ENCODE results near the gene PINK1. TPM values are rescaled to one million over a fixed set of nuclear protein-coding genes. Genes with fewer than 3 reads are reported as not detected.

Gene PINK1
- total RNA-seq, 3 donors from 2014 or later, result 92.1 to 146 (median 94.1) TPM

DNA sequence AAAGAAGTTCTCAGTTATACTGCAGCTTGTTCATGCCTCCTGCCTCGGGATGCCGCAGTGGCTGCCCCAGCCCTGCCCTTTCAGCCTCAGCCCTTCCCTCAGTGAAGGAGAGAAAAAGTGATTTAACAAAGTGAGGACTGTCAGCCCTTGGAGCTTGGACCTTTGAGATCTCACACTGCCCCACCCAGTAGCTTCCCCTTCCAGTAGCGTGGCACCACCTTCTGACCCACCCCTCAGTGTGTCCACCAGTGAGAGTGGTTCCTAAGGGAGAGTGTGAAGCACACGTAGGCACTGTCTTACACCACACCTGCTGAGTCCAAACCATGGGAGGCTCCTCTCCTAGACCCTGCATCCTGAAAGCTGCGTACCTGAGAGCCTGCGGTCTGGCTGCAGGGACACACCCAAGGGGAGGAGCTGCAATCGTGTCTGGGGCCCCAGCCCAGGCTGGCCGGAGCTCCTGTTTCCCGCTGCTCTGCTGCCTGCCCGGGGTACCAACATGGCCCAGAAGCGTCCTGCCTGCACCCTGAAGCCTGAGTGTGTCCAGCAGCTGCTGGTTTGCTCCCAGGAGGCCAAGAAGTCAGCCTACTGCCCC is 44.5 kb upstream of the PINK1 start, which contains the start of gene CDA:
Gene CDA (plus strand): TSS at position 464 of the 592 bp plus-strand sequence. CDS start 33 bp downstream, at position 497.
- no peak for TF ChIP-seq POLR2A (IDR thresholded peaks at IDR 0.05)
- TF ChIP-seq, protein P1, sequence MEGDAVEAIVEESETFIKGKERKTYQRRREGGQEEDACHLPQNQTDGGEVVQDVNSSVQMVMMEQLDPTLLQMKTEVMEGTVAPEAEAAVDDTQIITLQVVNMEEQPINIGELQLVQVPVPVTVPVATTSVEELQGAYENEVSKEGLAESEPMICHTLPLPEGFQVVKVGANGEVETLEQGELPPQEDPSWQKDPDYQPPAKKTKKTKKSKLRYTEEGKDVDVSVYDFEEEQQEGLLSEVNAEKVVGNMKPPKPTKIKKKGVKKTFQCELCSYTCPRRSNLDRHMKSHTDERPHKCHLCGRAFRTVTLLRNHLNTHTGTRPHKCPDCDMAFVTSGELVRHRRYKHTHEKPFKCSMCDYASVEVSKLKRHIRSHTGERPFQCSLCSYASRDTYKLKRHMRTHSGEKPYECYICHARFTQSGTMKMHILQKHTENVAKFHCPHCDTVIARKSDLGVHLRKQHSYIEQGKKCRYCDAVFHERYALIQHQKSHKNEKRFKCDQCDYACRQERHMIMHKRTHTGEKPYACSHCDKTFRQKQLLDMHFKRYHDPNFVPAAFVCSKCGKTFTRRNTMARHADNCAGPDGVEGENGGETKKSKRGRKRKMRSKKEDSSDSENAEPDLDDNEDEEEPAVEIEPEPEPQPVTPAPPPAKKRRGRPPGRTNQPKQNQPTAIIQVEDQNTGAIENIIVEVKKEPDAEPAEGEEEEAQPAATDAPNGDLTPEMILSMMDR (IDR thresholded peaks at IDR 0.05), result no peak
- TF ChIP-seq POLR2AphosphoS5 (IDR thresholded peaks at IDR 0.05), result no peak
- intact Hi-C loops (cut with DNase I; ENCODE audit: low total_unique reads), result no loop called here
- H3K4me3 ChIP-seq, result peak within 1 kb of the TSS; percentile 16 to 50 (median 26)
- no peaks in the 10 kb centered on the region for H3K36me3 ChIP-seq
- H3K27me3 ChIP-seq, result peaks cover 0 to 26% of the 10 kb centered on the region in 2 donors
- peak within 1 kb of the TSS in 1 of 2 donors; percentile 58 for H3K27ac ChIP-seq
- DNase-seq (ENCODE audit: low spot score in 2 of 2), result no peak
- no peaks in the 10 kb centered on the region for H3K9me3 ChIP-seq
- no peaks in the 10 kb centered on the region for H3K4me1 ChIP-seq

DNA sequence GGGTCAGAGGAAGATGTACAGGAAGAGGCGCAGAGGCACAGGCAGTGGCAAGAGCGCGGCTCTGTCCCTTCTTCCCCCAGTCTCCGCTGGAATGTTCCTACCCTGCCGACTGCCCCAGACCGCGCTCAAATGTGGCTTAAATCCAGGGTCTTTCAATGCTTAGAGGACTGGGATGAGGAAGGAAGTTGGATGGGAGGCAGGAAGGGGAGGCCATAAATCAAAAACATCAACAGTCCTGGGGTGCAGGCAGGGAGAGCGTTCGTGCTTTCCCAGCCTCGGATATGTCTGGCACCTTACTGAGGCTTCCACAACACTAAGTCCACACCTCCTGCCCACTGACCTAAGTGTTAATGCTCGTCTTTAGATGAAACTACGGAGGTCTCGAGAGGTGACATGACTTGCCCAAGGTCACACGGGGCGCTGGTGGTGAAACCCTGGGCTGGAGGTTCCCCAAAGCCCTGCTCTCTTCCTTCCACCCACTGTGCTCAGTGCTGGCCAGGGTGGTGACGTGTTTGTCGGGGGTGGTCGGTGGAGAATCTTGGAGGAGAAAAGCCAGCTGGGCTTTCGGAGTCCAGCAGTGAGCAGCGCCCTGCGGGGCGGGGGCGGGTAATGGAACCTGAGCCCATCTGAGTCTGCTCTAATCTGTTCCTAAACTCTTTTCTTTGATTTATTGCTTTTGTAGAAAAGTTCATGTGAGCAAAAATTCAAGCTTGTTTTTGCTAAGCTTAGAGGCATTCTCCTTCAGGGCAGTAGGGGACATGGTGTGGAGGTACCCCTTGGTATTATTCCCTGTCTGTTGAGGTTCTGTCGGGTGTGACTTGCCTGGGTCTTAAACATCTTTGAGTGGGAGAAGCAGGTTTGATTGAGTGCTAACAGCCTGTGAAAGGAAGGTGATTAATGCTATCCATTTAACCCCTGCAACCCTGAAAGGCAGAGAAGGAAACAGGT is 43.7 kb upstream of the PINK1 start:
- H3K36me3 ChIP-seq, result no peaks in the 10 kb centered on the region
- no peaks in the 10 kb centered on the region for H3K9me3 ChIP-seq
- TF ChIP-seq POLR2AphosphoS5 (IDR thresholded peaks at IDR 0.05), result no peak
- TF ChIP-seq, protein P1 (IDR thresholded peaks at IDR 0.05), result no peak
- intact Hi-C loops (cut with DNase I; ENCODE audit: low total_unique reads), result no loop called here
- no peak for DNase-seq (ENCODE audit: low spot score in 2 of 2)
- H3K27ac ChIP-seq, result peak overlapping the region in 1 of 2 donors; percentile 58
- H3K27me3 ChIP-seq, result peaks cover 0 to 26% of the 10 kb centered on the region in 2 donors
- peak overlapping the region; percentile 16 to 50 (median 26) for H3K4me3 ChIP-seq
- no peaks in the 10 kb centered on the region for H3K4me1 ChIP-seq

DNA sequence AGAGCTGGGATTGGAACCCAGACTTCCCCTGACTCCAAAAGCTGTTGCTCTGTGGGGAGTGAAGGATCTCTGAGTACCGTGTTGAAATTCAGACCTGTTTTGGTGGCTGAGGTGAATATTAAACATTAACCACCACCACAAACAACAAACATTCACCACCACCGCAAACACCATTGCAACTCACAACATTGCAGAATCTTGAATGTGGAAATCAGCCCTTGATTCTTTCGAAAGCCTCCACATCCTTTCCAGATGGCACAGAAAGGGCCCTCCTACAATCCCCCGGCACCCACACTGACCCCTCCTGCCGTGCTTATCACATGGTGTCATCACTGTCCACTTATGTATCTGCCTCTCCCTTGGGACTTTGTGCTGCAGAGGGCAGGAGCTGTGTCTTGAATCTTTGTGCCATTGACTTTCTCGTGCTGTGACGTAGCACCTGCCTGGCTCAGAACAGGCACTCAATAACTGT is 42.9 kb upstream of the PINK1 start:
- no peaks in the 10 kb centered on the region for H3K36me3 ChIP-seq
- H3K27ac ChIP-seq, result peak overlapping the region in 1 of 2 donors; percentile 58
- H3K27me3 ChIP-seq, result peaks cover 0 to 26% of the 10 kb centered on the region in 2 donors
- H3K4me3 ChIP-seq, result peak overlapping the region in 1 of 3 donors; percentile 50
- intact Hi-C loops (cut with DNase I; ENCODE audit: low total_unique reads), result no loop called here
- H3K4me1 ChIP-seq, result no peaks in the 10 kb centered on the region
- DNase-seq (ENCODE audit: low spot score in 2 of 2), result no peak
- TF ChIP-seq POLR2AphosphoS5 (IDR thresholded peaks at IDR 0.05) (no peak), POLR2A (IDR thresholded peaks at IDR 0.05) (no peak)
- TF ChIP-seq, protein P1 (IDR thresholded peaks at IDR 0.05), result no peak
- H3K9me3 ChIP-seq, result no peaks in the 10 kb centered on the region

DNA sequence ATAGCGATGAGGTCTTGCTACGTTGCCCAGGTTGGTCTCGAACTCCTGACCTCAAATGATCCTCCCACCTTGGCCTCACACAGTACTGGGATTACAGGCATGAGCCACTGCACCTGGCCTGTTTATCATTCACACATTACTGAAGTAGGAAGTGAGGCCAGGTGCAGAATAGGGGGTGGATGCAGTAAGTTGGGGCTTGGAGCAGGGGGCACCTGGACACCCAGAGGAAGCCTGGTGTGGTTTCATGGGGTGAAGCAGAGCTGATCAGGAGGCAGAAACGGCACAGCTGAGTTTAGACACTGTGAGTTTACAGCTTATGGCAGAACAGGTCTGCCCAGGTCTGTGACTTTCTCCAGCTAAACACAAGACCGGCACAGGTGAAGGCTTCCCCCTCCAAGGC is 39.5 kb upstream of the PINK1 start:
- no peak overlapping the region for H3K4me3 ChIP-seq
- no peak for TF ChIP-seq POLR2A (IDR thresholded peaks at IDR 0.05)
- TF ChIP-seq, protein P1 (IDR thresholded peaks at IDR 0.05), result no peak
- TF ChIP-seq POLR2AphosphoS5 (IDR thresholded peaks at IDR 0.05), result no peak
- no peak overlapping the region for H3K27ac ChIP-seq
- intact Hi-C loops (cut with DNase I; ENCODE audit: low total_unique reads), result no loop called here
- H3K9me3 ChIP-seq, result no peaks in the 10 kb centered on the region
- DNase-seq (ENCODE audit: low spot score in 2 of 2), result no peak
- H3K36me3 ChIP-seq, result no peaks in the 10 kb centered on the region
- H3K4me1 ChIP-seq, result no peaks in the 10 kb centered on the region
- peaks cover 0 to 21% of the 10 kb centered on the region in 2 donors for H3K27me3 ChIP-seq
